CD4-positive, alpha-beta T cell treated with Interleukin-2 at 100 ng/mL for 4 hours (primary cell): ENCODE measurements around the gene ALKBH6.

Source experiments
- DNase-seq: peaks from one replicate; pipeline ENCODE4 v3.0.0-alpha.2; 2020; ENCODE audit warnings: low spot score

Gene ALKBH6

DNA sequence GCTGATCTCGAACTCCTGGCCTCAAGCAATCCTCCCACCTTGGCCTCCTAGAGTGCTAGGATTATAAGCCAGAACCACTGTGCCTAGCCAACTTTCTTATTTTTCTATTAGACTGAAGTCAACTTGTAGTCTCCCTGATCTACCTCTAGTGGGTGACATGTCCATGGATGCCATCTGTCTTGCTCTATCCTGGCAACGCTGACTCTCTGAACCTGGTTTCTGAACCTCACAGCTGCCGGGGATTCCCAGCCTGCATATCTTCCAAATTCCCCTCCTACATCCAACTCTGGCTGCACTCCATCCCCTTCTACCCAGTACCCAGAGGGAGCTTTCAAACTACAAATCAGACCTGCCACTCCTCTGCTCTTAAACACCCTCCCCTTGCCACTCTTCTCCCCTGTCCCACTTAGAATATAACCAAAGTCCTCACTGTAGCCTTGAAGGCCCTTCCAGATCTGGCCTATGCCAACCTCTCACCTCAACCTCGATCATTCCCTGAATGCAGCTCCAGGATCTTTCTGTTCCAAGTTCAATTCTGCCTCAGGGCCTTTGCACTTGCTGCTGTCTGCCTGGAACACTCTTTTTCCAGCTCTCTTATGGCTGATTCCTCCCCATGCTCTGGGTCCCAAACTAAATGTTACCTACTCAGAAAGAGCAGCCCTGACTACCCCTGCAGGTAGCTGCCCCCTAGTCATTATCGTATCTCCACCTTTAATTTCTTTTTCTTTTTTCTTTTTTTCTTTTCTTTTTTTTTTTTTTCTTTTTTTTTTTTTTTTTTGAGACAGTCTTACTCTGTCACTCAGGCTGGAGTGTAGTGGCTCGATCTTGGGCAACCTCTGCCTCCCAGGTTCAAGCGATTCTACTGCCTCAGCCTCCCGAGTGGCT lies 16.5 kb upstream of the ALKBH6 start:
- DNase-seq, result no peak

DNA sequence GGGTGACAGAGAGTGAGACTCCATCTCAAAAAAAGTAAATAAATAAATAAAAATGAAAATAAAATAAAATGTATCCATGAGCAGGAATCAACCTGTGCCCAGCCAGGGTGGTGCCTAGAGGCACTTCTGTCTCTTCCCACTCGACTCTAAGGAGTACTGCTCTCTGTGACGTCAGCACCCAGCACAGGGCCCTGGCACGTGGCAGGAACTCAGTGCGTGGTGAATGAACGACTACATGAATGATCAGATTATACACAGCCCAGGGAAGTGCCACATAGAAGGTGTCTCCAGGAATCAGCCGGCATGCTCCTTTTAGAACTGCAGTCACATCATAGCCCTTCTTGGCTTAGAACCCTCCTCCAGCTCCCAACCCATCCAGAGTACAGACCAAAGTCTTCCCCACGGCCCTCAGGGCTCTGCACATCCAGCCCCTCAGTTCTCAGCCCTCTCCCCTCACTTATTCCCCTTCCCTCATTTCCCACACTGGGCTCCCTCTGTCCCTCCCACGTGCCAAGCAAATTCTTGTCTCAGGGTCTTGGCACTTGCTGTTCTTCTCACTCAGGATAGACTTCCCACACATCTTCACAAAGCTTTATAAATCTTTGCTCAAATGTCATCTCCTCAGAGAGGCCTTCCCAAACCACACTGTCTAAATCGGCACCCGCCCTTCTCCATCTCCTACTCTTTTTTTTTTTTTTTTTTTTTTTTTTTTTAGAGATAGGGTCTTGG lies 14.5 kb upstream of the ALKBH6 start:
- DNase-seq, result no peak

DNA sequence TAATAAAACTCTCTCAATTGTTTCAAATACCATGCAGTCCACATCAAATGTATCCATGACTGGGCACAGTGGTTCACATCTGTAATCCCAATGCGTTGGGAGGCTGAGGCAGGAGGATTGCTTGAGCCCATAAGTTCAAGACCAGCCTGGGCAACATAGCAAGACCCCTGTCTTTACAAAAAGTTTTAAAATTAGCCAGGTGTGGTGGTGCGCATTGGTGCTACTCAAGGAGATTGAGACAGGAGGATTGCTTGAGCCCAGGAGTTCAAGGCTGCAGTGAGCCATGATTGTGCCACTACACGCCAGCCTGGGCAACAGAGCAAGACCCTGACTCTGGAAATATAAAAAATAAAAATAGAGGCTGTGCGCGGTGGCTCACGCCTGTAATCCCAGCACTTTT lies 13.7 kb upstream of the ALKBH6 start:
- DNase-seq, result no peak

DNA sequence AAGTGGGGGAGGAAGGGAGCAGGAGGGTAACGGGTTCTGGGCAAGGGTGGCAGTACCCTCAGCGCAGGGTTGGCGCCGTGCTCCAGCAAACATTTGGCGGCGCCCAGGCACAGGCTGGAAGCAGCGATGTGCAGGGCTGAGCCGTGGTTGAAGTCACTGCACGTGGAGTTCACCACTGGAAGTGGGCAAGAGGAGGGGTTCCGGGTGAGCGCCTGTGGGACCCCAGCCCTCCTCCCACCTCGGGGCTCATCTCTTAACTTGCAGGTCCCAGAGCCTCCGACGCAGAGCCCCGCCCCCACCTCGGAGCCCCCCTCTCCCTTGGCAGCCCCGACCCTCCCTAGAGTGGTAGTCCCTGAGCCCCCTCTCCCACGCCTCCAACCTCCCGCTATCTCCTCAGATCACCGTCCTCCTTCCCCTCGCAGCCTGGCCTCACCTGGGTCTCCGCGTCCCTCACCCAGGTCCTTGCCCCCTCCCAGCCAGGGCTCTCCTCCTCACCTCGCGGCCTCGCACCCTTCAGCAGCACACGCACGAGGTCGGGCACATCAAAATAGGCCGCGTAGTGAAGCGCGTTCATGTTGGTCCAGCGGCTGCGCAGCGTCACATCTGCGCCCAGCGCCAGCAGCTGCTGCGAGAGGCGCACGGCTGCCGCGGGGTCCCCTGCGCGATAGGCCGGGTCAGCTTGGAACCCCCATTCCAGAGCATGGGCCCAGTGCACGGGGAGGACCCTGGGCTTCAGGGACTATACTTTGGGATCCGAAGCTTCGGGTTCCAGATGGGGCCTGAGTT lies 12.3 kb upstream of the ALKBH6 start:
- no peak for DNase-seq

DNA sequence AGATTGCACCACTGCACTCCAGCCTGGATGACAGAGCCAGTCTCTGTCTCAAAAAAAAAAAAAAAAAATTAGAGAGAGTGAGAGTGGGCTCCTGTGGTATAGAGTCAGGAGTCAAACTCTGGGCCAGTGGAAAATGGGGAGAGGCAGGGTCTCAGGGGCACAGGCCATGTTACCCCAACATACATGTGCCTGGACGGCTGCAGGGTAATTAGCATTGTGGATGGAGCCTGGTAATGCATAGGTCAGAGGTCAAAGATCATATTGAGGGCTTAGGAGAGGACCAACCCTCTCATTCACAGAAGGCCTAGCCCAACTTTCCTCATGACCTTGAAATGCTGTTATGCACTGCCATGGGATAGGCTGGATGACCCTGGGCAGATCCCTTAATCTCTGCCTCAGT lies 11.5 kb upstream of the ALKBH6 start:
- DNase-seq, result no peak

DNA sequence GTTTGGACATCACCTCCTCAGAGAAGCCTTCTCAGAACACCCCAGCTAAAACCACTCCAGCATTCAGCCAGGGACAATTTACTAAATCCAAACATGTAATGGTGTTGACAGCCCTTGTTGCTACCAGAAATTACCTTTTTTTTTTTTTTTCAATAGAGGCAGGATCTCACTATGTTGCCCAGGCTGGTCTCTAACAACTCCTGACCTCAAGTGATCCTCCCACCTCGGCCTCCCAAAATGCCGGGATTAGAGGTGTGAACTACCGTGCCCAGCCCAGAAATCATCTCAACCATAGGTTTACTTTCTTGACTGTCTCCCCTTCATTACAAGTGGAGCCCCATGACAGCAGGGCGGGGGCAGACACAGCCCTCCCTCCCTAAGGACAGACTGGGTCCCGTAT lies 9.4 kb upstream of the ALKBH6 start:
- DNase-seq, result no peak

DNA sequence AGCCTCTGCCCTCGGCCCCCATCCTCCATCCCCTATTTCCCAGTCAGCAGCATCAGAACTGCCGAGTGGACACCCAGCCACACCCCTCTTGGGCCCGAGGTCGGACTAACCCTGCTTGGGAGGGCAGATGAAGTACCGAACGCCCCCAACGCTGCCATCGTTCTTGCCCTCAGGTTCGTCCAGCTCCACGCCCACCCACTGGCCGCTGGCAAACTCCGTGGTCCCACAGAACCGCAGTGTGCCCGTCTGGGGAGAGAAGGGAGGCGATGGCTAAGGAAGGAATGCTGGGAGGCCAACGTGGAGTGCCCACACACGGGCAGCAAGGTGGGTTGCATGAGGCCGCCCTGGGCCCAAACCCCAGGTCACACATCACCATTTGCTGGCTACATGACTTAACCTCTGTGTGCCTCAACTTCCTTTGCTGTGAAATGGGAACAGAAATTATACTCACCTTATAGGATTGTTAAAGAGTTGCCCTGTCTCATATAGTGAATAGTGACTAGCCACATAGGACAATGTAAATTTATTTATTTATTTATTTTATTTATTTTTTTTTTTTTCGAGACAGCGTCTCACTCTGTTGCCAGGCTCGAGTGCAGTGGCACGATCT lies 5.2 kb upstream of the ALKBH6 start:
- DNase-seq, result no peak

DNA sequence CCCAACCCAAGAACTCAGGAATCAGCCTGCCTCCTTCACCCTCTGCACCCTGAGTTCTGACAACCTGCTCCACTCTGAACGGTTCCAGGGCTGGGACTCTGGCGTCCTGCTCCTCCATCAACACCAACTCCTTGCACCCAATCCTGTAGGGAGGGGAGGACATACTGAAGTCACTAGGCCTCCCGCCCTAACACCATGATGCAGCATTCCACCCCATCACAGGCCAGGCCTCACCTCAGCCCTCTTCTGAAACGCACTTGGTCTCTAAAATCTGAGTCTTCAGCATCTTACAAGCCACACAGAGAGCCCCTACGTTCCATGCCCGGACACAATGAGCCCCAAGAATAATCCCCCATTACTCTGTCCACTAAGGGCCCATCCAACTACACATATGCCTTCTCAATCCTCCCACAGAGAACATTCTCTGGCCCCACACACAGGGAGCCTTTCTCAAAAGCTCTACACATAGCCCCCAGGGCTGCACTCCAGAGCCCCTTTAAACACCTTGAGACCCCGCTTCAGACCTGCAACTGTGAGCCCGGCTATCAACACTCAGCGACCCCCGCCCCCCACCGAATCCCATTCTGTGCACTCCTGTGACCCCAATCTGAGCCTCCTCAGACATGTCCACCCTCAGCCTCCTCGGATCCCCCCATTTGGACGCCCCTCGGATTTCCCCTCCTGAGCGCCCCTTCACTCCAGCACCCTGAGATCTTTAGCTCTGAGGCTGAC lies 567 bp downstream of the ALKBH6 start:
- no peak for DNase-seq

DNA sequence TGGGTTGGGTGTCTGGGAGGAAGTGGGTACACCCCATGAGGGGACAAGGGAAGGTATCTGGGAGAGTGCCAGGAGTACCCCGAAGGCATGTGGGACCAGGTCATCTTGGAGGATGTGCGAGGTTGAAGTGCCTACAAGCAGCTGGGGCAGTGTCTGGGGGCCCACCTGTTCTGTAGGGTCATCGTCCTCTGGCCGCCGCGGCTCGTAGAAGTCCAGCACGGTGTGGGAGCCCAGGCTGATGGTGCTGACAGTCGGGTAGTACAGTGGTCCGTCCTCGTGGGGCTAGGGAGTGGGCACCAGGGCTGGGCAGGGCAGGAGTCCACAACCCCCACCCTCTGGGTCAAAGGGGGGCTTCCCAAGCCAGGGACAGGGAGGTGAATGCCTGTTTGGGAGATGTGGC lies 3.6 kb downstream of the ALKBH6 start:
- no peak for DNase-seq

DNA sequence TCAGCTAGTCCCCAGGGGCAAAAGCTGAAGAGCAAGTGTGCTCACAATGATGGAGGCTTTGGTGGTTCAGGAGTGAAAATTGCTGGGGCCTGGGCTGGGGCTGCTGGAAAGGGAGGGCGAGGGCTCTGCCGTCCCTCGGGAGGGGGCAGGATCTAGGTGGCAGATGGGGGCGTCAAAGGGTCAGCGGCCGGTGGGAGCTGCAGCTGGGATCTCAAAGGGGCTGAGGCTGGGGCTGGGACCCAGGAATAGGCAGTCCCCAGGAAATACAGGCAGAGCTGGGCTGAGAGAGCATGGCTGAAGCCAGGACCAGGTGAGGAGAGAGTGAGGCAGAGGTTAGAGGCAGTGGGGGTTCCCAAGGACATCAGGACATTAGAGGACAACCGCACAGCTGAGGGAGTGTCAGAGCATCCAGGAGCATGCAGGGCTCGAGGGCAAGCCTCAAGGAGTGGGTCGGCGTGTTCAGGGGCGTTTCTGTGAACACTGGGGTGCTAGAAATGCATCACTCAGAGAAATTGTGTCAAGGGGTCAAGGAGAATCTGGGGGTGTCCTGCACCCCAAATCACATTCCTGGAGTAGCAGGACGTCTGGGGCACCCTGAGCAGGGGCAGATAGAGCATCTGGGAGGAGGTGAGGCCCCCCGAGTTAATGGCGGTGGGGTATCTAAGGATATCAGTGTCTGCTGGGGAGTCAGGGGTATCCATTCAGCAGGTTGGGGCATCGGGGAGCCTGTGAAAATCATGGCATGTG lies 4.2 kb downstream of the ALKBH6 start:
- no peak for DNase-seq

DNA sequence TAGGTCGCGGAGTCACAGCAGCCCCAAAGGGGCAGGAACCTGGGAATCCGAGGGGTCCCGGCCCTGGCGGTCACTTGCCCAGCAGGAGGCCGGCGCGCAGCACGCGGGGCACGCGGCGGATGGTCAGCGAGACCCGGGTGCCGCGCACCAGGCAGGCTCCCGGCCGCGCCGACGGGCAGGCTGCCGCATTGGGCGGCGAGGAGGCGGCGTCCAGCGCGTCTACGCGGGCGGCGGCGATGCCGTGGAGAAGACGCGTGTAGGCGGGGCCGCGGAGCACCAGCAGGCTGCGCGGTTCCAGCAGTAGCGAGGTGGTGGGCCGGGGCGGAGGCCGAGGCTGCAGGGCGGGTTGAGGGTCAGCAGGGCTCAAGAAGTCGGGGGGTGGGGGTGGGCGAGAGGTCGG lies 4.8 kb downstream of the ALKBH6 start:
- peak; percentile 43 for DNase-seq

DNA sequence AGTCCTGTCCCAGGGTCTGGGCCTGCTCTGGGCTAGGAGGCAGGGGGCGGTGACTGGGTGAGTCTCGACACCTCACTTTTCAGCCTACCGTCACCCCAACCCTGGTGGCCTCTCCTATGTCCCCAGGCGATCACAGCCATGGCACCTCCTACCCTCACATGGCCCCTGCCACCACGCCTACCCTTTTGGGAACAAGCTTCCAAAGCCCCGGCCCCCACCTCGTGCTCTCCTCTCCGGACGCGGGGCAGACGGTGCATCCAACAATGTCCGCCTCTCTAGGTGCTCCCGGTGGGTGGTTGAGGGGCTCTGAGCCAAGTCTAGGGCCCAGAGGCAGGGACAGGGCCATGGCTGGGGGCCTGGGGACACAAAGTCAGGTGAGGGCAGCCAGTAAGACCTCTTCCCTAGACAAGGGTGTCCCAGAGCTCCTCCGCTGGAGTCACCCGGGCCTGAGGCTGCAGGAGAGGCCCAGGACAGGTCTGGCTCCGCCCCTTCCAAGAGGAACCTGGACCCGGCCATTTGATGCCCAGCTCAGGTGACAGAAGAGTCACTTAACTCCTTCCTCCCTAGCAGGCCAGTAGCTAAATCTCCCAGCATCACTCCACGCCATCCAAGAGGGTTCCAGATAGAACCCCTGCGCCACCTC lies 5.6 kb downstream of the ALKBH6 start, which contains the start of gene SYNE4:
SYNE4 (minus strand) TSS at position 478 of the 643 bp plus-strand sequence; CDS start at position 346, 132 bp downstream.
- no peak for DNase-seq

DNA sequence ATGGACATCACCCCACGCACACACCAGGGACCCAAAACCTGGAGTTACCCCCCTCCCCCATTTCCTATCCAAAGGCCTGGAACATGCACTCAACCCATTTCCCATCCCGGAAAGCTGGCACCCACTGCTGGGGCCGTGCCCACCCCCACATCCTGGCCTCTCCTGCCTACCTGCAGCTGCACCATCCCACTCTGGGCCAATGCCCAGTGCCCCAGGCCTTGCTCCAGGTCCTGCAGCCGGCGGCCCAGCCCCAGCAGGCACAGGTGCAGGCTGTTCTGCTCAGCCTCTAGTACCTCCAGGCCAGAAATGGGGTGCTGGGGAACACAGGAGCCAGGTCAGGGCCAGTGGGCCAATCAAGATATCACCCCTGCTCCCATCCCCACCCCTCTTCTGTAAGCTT lies 7.1 kb downstream of the ALKBH6 start:
- DNase-seq, result no peak

DNA sequence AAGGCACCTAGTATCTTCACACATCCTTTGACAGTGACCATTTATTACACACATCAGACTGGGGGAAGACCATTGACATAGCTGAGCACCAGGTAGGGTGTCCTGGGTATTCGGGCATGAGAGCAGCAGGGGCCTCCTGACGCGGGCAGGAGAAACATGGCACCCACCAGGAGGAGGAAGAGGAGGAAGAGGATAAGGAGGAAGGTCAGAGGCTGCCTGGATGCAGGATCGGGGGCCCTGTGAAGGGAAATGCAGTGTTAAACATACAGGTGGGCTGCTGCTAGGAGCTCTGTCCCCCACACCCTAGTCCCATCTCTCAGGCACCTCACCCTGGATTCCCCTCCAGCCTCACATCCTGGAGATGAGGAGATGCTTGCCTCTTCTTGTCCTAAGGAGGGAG lies 10.7 kb downstream of the ALKBH6 start:
- DNase-seq, result no peak

DNA sequence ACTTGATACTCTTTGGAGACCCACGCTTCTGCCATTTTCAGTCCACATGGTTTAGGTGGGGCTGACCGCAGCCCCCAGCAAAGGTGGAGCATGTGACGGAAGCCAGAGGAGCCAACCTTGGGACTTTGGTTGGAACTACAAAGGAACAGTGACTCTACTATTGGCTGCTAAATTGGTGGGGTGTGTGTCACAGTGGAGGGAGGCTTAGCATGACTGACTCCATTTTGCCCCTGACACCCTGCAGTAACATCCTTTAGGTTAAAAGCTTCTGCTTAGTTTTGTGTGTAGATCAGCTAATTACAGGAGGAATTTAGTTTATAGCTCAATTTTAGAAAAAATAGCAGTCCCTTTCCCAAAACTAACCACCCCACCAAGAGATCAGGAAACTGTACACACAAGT lies 12.4 kb downstream of the ALKBH6 start:
- no peak for DNase-seq

DNA sequence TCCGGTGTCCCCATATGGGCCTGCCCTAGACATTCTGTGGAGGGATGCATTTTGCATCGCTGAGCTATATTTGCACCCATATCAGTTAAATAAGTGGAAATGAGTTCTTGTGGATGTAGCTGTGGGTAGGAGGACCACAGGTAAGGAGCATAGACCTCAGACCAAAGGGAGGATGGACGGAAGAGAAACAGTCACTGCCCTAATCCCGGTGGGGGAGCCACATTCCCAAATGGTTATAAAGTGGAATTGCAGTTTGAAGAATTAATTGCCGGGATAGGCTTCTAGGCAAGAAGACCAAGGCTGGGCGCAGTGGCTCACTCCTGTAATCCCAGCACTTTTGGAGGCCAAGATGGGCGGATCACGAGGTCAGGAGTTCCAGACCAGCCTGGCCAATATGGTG lies 17.2 kb downstream of the ALKBH6 start:
- DNase-seq, result no peak

DNA sequence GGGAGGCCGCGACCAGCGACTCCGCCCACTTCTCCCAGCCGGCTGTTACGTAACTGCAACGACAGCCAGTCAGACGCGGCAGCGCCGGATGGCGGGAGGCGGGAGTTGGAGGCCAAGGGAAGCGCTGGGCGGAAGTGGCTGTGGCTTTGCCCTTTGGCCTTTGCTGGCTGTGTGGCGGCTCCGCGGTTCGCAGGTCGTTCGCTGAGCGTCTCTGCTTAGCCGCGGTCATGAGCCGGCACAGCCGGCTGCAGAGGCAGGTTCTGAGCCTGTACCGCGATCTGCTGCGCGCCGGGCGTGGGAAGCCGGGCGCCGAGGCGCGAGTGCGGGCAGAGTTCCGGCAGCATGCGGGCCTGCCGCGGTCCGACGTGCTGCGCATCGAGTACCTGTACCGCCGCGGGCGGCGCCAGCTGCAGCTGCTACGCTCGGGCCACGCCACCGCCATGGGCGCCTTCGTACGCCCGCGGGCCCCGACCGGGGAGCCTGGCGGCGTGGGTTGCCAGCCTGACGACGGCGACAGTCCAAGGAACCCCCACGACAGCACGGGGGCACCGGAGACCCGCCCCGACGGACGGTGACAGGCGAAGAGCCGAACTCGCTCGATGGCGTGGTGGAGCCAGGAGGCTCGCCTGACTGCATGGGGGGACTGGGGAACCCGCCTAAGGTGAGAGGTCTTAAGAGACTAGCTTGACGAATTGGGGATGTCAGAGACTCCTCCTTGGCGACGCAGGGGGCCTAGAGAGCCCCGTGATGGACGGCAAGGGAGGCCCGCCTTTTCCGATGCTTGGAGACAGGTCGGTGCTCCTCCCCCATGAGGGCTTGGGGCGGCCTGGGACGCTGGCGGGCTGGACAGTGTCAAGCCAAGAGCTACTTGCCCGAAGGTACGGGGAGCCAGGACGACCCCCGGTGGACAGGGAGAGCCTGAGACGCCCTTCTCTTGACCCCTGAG lies 18.7 kb downstream of the ALKBH6 start, which contains the start of gene SDHAF1:
SDHAF1 (plus strand) TSS at position 141 of the 946 bp plus-strand sequence; CDS start at position 228, 87 bp downstream.
- DNase-seq, result peak; percentile 93

DNA sequence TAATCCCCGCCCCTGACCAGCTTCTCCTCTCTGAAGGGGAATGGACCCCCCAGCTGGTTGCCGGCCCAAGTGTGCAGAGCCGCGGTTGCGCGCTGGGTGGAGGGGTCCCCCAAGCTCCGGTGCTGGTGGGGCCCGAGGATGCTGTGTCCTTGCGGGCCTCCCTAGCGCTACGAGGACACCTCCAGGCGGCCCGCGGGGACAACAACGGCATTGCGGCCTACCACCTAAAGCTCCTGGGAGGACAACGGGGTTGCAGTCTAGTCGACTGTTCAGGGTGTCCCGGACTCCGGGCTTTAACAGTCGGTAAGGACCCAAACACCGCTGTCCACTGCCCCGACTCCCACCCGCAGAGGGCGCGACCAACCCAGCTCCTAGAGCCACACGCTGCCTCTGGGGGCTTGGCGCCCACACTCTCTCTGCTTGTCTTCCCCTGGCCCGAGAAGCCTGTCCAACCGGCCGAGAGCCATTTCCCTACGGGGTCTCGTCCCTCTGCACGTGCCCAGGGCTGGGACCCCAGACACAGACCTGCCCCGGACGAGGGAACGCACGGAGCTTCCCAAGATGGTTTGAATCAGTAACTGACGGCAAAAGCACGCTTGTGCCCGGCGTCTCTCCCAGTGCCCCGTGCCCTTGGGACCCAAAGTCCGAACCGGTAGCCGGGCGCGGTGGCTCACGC lies 20.0 kb downstream of the ALKBH6 start:
- no peak for DNase-seq
